ENCODE data around the gene HTR3A. TPM values are rescaled to one million over a fixed set of nuclear protein-coding genes. Genes with fewer than 3 reads are reported as not detected.
A peak's percentile ranks its signal among the peaks of the same experiment; 100 is the strongest.

The HTR3A gene
- total RNA-seq, 2 donors from 2014 or later, result 0.67 TPM; not detected in 1

GRCh38 chr11:114001416-114001815 lies 26.5 kb downstream of the HTR3A start:
- ATAC-seq (no peak), DNase-seq (peak in 1 of 2 donors; percentile 58)
- intact Hi-C loops (cut with DNase I, micrococcal nuclease), result no loop called here

- DNase-seq, result no peak
- no peak for ATAC-seq
- intact Hi-C loops (cut with DNase I, micrococcal nuclease), result no loop called here
Measured at GRCh38 chr11:114008331-114008730, 33.4 kb downstream of the HTR3A start.

DNA sequence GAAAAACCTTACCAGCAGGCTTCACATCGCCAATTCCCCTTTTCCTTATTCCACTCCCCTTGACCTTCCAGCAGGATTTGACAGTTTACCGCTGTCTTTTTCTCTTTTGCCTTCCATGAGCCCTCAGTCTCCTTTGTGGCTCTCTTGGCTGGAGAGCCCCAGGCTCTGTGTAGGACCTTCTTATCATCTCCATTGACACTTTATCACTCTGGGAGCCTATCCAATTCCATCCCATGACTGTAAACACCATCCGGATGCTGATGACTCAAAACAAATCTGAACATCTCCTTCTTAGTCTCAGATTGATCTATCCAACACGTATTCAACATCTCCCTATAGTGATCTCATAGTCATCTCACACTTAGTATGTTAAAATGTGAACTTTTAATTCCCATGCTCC lies 36.0 kb downstream of the HTR3A start:
- DNase-seq (no peak), ATAC-seq (no peak)
- intact Hi-C loops (cut with DNase I, micrococcal nuclease), result no loop called here

DNA sequence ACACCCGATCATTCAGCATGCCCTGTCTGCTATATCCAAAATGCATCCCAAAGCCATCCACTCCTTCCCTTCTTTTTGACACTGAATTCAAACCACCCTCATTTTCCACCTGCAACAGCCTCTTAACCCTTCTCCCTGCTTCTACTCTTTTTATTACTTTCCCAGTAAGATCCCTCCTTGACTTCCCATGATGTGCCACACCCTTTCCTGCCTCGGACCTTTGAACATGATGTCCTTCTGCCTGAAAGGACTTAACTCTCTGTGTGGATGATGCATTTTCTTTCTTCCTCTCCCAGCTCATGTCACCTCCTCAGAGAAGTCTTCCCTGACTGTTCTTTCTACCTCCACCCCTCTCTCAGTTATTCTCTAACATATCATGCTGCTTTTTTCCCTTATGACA lies 36.5 kb downstream of the HTR3A start:
- peak; percentile 53 for ATAC-seq
- intact Hi-C loops (cut with DNase I, micrococcal nuclease), result no loop called here
- no peak for DNase-seq

GRCh38 chr11:114015117-114015516 lies 40.2 kb downstream of the HTR3A start:
- DNase-seq (no peak), ATAC-seq (no peak)
- intact Hi-C loops (cut with DNase I, micrococcal nuclease), result no loop called here

GRCh38 chr11:114016986-114017385 lies 42.1 kb downstream of the HTR3A start:
- ATAC-seq, result no peak
- intact Hi-C loops (cut with DNase I, micrococcal nuclease), result no loop called here
- no peak for DNase-seq

GRCh38 chr11:114017723-114018122 lies 42.8 kb downstream of the HTR3A start:
- ATAC-seq (no peak), DNase-seq (no peak)
- intact Hi-C loops (cut with DNase I, micrococcal nuclease), result no loop called here

DNA sequence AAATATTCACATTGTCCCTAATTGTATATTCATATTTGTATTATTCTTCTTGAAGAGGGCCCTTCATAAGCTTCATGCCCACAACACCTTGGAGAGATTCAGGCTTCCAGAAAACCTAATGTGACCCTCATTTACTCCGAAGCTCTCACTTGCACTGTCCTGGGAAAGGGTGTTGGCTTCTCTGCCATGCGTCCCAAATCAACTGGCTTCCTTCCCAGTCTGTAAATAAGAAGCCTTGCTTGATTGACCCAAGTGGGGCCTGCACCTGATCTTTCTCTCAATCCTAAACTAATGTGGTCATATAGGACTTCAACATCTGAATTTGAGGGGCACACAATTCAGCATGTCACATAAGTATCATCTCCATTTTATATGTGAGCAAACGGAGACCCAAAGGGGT lies 44.1 kb downstream of the HTR3A start:
- peak; percentile 54 for ATAC-seq
- no peak for DNase-seq
- intact Hi-C loops (cut with DNase I, micrococcal nuclease), result no loop called here

DNA sequence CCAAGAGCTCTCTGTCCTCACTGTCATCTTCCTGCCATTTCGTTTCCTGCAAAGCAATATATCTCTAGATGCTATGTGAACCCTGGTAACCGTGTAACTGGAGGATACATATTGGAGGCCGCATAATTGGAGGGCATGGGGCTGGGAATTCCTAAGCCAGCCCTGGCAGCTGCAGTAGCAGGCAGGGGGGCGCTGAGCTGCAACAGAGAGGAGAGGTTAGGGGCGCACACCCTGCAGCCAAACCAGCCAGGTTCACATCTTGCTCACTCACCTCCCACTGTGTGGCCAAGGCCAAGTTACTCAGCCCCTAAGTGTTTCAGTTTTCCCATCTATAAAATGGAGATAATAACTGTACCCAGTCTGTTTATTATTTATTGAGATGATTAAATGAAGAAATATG lies 44.7 kb downstream of the HTR3A start:
- no peak for ATAC-seq
- intact Hi-C loops (cut with DNase I, micrococcal nuclease), result no loop called here
- DNase-seq, result no peak

GRCh38 chr11:114025329-114025907 lies 50.5 kb downstream of the HTR3A start:
- intact Hi-C loops (cut with DNase I, micrococcal nuclease), result no loop called here
- ATAC-seq (no peak), DNase-seq (no peak)

DNA sequence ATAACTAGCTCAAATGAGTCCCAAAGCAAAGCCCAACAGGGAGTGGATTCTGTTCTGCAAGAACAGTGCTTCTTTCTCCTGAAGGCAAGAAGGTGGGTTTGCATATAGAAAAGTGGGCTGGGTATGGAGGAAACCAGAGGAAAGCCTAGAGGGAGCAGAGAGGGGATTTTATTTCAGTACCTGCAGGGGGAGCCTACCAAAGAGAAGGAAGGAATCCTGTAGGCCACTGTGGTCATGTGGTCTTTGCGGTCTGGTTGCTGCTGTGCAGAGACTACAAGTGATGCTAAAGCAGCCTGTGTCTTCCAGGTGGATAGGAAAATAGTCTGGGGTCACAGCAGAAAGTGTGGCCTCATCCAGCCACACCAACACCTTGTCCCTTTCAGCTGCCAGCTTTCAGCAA lies 51.4 kb downstream of the HTR3A start:
- DNase-seq (no peak), ATAC-seq (no peak)
- intact Hi-C loops (cut with DNase I, micrococcal nuclease), result no loop called here

DNA sequence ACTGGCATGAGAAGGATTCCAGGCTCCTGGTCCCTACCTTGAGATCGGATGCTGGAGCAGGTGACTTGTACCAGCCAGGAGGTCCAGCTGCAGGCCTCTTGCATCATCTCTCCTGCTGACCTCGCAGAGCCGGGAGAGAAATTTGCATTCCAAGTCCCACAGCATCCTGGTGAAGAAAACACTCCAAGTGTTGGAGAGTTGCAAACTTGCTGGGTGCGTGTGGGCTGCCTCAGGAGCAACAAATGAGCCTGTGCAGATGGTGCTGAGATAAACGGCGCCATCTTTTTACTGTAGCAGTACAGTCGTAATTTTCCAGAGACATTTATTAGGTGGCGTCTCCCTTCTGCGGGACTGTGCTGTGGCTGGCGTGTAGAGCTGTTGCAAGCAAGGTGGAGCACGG lies 52.5 kb downstream of the HTR3A start:
- DNase-seq, result peak in 1 of 2 donors; percentile 52
- ATAC-seq, result no peak
- intact Hi-C loops (cut with DNase I, micrococcal nuclease), result no loop called here

GRCh38 chr11:114027926-114028325 lies 53.0 kb downstream of the HTR3A start:
- intact Hi-C loops (cut with DNase I, micrococcal nuclease), result no loop called here
- peak; percentile 37 for ATAC-seq
- DNase-seq, result no peak

DNA sequence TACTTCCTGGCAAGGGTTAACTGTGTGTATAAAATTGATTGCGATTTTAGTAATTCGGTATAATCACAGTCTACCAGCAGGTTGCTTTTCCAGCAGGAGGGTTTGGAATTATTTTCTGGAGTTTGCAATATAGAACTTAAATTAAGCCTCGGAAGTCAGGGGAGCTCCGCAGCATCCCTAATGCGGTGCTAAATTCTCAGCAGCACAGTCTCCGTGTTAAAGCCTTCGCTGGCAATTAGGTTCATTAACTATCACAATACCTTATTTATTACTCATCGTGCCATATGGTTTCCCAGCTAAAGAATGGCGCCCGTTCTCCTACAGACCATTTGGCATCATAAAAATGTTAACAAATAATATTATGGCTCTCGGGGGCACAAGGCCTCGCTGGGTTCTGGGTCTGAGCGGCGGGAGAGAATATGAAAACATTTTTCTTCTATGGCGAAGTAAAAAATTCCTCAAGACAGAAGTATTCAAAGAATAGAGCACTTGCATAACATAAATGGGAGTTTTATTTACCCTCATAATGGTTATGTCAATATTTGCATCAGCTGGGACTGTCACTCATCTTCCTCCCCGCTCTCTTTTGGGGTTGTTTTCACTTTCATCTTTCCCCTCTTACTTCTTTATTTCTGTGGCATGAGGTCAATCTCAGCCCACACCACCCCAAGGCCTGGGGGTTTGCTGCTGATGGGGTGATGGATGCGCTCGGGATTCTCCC lies 56.5 kb downstream of the HTR3A start:
- intact Hi-C loops (cut with DNase I, micrococcal nuclease), result no loop called here
- no peak for ATAC-seq
- DNase-seq, result no peak

DNA sequence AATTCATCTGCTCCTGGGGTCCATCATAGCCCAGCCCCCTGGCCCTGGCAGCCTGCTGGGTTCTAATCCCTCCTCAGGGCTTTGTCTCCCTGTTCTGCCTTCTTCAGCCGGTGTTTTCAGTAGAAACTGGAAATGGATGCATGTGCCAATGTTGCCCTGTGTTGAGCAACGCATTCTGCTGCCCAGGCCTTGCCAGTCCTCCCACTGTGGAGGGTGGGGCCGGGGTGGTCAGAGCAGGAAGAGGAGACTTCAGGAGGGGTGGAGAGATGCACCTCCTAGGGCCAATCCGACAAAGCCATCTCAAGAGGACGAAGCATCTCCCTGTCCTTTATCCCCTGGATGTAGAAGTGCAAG lies 57.0 kb downstream of the HTR3A start:
- no peak for ATAC-seq
- intact Hi-C loops (cut with DNase I, micrococcal nuclease), result no loop called here

GRCh38 chr11:114033066-114033465 lies 58.2 kb downstream of the HTR3A start:
- intact Hi-C loops (cut with DNase I, micrococcal nuclease), result no loop called here
- DNase-seq, result no peak
- ATAC-seq, result no peak

More for the DNA sequence above, 57.0 kb downstream of the HTR3A start:
- DNase-seq, result no peak

DNA sequence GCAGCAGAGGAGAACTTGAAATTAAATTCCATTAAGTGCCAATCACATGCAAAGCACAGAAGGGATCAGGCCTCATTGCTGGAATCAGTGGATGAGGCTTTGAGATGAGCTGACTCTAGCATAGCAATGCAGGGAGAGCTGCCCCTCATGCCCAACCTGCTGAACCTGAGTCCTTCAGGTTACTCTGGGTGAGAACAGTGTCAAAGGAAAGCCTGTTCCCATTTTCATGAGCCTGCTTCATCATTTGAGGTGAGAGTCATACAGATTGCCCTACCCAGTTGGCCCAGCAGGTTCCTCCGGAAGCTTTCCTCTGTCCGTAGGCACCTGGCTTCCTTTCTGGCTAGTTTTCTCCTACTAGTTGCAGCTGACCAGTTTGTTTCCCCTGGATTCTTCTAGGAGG lies 58.7 kb downstream of the HTR3A start:
- DNase-seq (no peak), ATAC-seq (no peak)
- intact Hi-C loops (cut with DNase I, micrococcal nuclease), result no loop called here

DNA sequence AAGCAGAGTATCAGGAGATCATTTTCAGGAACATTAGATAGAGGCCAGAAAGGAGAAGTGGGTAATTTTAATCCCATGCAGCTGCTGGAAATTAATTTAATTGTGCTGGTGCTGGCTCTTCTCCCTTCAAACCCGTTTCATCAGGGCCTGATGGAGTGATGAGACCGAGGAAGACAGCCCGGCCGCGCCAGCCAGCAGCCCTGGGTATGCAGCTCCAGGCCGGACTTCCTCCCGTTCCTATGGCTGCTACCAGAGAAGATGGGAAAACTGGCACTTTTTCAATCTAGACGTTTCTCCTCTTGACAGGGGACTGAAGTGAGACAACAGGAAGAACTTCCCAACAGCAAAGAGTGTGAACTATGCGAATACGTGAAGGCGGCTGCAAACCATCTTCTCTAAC lies 60.0 kb downstream of the HTR3A start:
- DNase-seq (no peak), ATAC-seq (no peak)
- intact Hi-C loops (cut with DNase I, micrococcal nuclease), result loop anchor here in 1 of 2 donors (5.0 kb wide), 1 partner anchor 227 kb away; no protein-coding TSS in a partner anchor

DNA sequence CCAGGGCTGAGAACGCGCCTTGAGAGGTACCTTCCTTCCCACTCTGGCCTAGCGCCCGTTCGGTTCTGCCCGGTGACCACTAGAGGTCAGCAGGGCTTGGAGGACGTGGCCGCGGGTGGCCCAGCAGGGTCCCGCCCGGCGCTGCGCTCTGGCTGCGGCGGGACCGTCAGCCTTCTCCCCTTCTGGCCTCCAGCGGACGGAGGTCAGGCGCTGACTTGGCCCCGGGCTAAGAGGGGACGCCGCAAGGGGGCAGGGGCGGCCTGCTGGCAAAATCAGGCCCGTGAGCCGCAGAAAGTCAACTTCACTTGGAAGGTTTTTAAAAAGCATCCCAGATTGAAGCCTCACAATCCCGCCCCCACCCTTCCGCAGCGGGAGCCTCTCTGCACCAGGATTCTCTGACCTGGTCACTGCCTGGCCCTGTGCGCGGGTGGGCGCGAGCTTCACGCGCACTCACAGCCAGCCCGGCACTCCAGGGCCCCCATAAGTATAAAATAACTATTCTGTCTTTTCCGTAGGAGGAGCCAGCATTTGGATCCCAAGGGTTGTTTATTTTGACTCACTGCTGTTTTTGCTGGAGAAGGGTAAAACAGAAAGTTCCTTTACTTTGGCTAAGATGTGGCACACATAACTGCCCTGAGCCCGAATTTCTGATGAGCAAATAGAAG lies 61.4 kb downstream of the HTR3A start:
- DNase-seq, result peak; percentile 79 to 84
- ATAC-seq, result peak; percentile 79
- intact Hi-C loops (cut with DNase I, micrococcal nuclease), result loop anchor here in 1 of 2 donors (5.0 kb wide), 1 partner anchor 226 kb away; no protein-coding TSS in a partner anchor

- no peak for ATAC-seq
- intact Hi-C loops (cut with DNase I, micrococcal nuclease), result loop anchor here in 1 of 2 donors (5.0 kb wide), 1 partner anchor 225 kb away; no protein-coding TSS in a partner anchor
- no peak for DNase-seq
Measured at GRCh38 chr11:114036958-114037357, 62.0 kb downstream of the HTR3A start.

All from left colon (tissue), 2 donors.